ENCODE data around the gene PRSS37.

Gene PRSS37, protein sequence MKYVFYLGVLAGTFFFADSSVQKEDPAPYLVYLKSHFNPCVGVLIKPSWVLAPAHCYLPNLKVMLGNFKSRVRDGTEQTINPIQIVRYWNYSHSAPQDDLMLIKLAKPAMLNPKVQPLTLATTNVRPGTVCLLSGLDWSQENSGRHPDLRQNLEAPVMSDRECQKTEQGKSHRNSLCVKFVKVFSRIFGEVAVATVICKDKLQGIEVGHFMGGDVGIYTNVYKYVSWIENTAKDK

DNA sequence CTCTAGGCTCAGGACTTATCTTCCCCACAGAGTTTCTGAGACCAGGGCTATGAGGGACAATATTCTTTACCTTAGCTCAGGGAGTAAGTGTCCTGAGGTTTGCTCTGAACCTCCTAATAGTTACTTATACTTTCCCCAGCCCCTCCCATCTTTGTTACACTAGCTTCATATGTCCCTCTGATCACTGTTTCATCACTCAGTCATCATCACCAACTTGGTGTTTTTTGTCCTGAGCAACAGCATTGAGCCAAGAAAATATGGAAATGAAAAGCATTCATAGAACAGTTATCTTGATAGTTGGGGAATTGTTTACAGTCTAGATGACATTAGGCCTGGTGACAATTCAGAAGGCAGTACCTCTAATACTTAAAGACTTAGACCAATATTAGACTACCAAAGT is at the start of gene PRSS37:
TSS of gene PRSS37 (minus strand) at position 101 of the 400 bp plus-strand sequence. CDS start 436 bp downstream, outside the sequence.
- TF ChIP-seq, protein P1, sequence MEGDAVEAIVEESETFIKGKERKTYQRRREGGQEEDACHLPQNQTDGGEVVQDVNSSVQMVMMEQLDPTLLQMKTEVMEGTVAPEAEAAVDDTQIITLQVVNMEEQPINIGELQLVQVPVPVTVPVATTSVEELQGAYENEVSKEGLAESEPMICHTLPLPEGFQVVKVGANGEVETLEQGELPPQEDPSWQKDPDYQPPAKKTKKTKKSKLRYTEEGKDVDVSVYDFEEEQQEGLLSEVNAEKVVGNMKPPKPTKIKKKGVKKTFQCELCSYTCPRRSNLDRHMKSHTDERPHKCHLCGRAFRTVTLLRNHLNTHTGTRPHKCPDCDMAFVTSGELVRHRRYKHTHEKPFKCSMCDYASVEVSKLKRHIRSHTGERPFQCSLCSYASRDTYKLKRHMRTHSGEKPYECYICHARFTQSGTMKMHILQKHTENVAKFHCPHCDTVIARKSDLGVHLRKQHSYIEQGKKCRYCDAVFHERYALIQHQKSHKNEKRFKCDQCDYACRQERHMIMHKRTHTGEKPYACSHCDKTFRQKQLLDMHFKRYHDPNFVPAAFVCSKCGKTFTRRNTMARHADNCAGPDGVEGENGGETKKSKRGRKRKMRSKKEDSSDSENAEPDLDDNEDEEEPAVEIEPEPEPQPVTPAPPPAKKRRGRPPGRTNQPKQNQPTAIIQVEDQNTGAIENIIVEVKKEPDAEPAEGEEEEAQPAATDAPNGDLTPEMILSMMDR (IDR thresholded peaks at IDR 0.05; ENCODE audit: insufficient read depth, missing control alignments): no peak
- DNase-seq (ENCODE audit: insufficient read length, low spot score): no peak
- FAIRE-seq: no peak

DNA sequence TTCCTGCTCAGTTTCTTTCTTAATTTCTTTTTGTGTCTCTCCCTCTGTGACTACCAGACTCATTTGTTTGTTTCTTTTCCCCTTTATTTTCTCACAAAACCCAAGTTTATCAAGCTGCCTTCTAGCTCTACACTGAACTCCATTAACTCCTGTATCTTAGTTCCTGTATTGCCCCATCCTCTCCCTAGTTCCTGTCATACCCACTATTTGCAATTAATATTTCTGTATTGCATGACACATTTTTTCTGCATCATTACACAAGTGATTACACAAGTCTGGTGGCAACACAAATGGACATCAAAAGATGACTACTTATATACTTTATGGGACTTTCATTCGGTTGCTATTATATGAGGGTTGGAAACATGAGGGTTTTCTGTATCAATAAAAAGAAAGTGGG is 48.0 kb upstream of the PRSS37 start:
- no peak for DNase-seq (ENCODE audit: insufficient read length, low spot score)
- no peak for FAIRE-seq
- TF ChIP-seq, protein P1 (IDR thresholded peaks at IDR 0.05; ENCODE audit: insufficient read depth, missing control alignments): no peak

DNA sequence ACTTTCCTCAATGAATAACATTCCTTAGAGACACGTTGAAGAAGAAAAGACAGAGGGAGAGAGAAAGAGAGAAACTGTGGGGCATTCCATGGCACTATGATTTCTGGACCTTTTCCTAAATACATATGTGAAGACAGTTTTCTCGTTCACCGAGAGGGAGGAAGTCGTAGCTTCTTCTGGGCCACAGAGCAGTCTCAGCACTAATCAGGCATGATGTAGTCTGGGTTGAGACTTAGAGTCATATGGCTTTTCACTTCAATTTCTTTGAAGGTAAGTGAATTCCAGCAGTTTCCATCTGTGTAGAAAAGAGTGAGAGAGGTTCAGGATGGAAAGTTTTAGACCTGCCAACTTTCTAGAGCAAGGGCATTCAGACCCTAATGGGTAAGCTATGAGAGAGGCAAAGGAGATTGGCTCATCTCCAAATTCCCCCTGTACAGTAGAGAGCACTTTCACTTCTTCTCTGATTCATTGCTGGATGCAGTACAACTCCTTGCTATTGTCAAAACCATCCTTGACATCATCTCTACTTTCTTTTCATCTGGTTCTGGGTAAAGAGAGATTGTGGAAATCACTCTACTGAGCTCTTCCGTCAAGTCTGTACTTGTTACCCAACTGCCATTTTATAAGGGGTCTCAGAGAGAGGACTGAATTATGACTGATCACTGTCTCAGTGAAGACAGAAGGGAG is 43.4 kb upstream of the PRSS37 start:
- no peak for FAIRE-seq
- TF ChIP-seq, protein P1 (IDR thresholded peaks at IDR 0.05; ENCODE audit: insufficient read depth, missing control alignments): no peak
- no peak for DNase-seq (ENCODE audit: insufficient read length, low spot score)

DNA sequence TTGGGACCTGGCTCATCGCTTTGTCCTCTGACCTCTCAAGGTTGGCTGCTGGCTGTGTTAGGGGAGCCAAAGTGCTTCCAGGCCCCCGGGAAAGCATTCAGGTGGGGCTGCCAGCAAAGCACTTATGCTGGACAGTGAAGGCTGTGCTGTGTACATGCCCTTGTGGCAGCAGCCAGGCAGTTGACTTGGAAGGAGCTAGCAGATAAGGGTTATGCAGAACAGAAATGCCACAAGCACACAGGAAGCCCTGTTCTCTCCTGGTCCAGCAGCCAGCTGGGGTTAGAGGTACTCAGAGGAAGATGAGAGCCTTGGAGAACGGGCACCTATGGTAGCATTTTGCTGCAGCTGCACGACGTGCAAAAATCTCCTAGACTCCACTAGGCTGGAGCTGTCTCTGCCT is 39.7 kb upstream of the PRSS37 start:
- DNase-seq (ENCODE audit: insufficient read length, low spot score) (no peak), FAIRE-seq (no peak)
- TF ChIP-seq, protein P1 (IDR thresholded peaks at IDR 0.05; ENCODE audit: insufficient read depth, missing control alignments): no peak

DNA sequence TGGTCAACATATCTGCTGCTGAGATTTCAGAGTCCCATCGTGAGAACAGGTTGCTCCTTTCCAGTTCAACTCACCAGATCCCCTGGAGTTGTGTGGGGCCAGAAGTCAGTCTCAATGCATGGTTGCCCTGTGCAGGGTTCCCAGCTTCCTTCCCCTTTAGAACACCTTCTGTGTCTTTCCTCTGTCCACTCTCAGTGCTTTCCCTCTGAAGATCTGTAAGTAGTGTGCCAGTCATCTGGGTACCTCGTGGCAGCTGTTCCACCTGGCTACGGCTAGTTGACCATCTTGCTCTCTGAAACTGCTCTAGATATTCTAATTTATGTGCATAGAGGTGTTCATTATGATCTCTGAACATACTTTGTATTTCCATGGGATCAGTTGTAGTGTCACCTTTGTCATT is 36.1 kb upstream of the PRSS37 start:
- TF ChIP-seq, protein P1 (IDR thresholded peaks at IDR 0.05; ENCODE audit: insufficient read depth, missing control alignments): no peak
- FAIRE-seq: no peak

DNA sequence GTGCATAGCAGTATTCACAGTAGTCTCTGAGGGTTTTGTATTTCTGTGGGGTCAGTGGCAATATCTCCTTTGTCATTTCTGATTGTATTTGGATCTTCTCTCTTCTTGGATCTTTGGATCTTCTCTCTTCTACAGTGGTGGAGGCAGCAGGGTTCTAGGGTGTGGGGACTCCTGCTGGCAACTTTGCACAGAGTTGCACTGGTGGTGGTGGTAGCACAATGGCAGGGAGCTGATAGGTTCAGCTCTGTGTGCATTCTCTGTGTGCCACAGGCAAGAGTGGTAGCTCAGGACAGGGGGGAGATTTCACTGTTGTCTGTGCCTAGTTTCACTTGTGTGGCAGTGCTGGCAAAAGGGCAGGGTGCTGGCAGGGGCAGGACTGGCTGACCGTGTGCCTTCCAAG is 35.1 kb upstream of the PRSS37 start:
- DNase-seq (ENCODE audit: insufficient read length, low spot score): no peak
- TF ChIP-seq, protein P1 (IDR thresholded peaks at IDR 0.05; ENCODE audit: insufficient read depth, missing control alignments): no peak
- FAIRE-seq: no peak

More for the DNA sequence above, 36.1 kb upstream of the PRSS37 start:
- no peak for DNase-seq (ENCODE audit: insufficient read length, low spot score)

DNA sequence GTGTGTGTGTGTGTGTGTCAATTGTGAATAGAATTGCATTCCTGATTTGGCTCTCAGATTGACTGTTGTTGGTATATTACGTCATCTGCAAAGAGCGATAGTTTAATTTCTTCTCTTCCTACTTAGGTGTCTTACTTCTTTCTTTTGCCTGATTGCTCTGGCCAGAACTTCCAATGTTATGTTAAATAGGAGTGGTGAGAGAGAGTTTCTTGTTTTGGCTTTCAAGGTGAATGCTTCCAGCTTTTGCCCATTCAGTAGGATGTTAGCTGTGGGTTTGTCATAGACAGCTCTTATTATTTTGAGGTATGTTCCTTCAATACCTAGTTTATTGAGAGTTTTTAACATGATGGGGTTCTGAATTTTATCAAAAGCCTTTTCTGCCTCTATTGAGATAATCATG is 34.2 kb upstream of the PRSS37 start:
- FAIRE-seq (no peak), DNase-seq (ENCODE audit: insufficient read length, low spot score) (no peak)
- TF ChIP-seq, protein P1 (IDR thresholded peaks at IDR 0.05; ENCODE audit: insufficient read depth, missing control alignments): no peak

Measured in D721Med (cell line).